HFFc6 (cell line): ENCODE measurements around the gene FAHD2A. TPM values are rescaled to one million over a fixed set of nuclear protein-coding genes. Genes with fewer than 3 reads are reported as not detected.

Source experiments
- DNase-seq: peaks from one replicate; pipeline ENCODE4 v3.0.0-alpha.2; 2018
- H3K27ac Mint-ChIP-seq: 2 replicates; pipeline ENCODE4 v1.8.0; 2020; ENCODE audit warnings: mild to moderate bottlenecking, mixed read lengths
- H3K27me3 Mint-ChIP-seq: 2 replicates; pipeline ENCODE4 v1.8.0; 2021; ENCODE audit warnings: mild to moderate bottlenecking, moderate library complexity, mixed read lengths; ENCODE audit not compliant: insufficient read depth
- H3K36me3 Mint-ChIP-seq: 2 replicates; pipeline ENCODE4 v1.8.0; 2021; ENCODE audit warnings: low read depth, mixed read lengths
- H3K4me1 Mint-ChIP-seq: 2 replicates; pipeline ENCODE4 v1.8.0; 2020; ENCODE audit warnings: low read depth, mixed read lengths
- H3K4me3 Mint-ChIP-seq: 2 replicates; pipeline ENCODE4 v1.8.0; 2020; ENCODE audit warnings: mild to moderate bottlenecking, moderate library complexity, mixed read lengths
- H3K9me3 Mint-ChIP-seq: 2 replicates; pipeline ENCODE4 v1.8.0; 2020; ENCODE audit warnings: mild to moderate bottlenecking, mixed read lengths
- total RNA-seq, 6 experiments: library from RNA; stranded (reverse); fragmentation: NEBNext Ultra II Directional; extraction: Animal tissue kit (Norgen Biotek cat#: 25700); gene quantifications; 2 replicates in 1 of 6; 3 replicates in 5 of 6; pipeline ENCODE4 v1.2.3, GENCODE V29; 2021
- TF ChIP-seq, protein P1 (sequence below): fragments of 200-600 bp; sonication (generic); IDR thresholded peaks from 2 replicates; pipeline ENCODE4 v1.5.0; 2021; ENCODE audit warnings: antibody characterized with exemption, mild to moderate bottlenecking

Gene FAHD2A
- total RNA-seq, 6 experiments from 2014 or later: 23.1 to 28.0 (median 26.3) TPM

DNA sequence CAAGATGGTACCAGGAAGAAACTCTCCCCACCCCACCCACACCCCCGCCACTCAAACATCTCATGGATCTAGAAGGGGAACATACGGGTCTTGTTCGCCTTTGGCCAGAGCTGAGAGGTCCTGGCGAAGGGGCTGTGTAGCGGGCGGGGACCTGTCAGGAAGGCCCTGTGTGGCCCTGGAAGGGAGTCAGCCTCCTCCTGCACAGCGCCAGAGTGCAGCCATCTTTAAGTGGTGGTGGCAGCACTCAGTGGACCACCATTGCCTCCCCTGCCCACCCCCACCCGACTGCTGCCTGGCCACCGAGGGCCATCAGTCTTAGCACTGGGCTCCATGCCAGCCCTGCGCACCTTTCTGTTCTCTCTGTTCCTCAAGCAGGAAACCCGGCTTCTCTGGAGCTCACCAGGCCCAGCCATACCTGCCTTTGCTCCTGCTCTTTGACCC, 11.6 kb upstream of the FAHD2A start:
- H3K4me1 Mint-ChIP-seq: no peaks in the 10 kb centered on the region
- peaks cover 21% of the 10 kb centered on the region for H3K27me3 Mint-ChIP-seq
- no peak overlapping the region for H3K4me3 Mint-ChIP-seq
- no peaks in the 10 kb centered on the region for H3K36me3 Mint-ChIP-seq
- no peak overlapping the region for H3K27ac Mint-ChIP-seq
- TF ChIP-seq, protein P1, sequence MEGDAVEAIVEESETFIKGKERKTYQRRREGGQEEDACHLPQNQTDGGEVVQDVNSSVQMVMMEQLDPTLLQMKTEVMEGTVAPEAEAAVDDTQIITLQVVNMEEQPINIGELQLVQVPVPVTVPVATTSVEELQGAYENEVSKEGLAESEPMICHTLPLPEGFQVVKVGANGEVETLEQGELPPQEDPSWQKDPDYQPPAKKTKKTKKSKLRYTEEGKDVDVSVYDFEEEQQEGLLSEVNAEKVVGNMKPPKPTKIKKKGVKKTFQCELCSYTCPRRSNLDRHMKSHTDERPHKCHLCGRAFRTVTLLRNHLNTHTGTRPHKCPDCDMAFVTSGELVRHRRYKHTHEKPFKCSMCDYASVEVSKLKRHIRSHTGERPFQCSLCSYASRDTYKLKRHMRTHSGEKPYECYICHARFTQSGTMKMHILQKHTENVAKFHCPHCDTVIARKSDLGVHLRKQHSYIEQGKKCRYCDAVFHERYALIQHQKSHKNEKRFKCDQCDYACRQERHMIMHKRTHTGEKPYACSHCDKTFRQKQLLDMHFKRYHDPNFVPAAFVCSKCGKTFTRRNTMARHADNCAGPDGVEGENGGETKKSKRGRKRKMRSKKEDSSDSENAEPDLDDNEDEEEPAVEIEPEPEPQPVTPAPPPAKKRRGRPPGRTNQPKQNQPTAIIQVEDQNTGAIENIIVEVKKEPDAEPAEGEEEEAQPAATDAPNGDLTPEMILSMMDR: no peak
- DNase-seq: no peak
- H3K9me3 Mint-ChIP-seq: no peaks in the 10 kb centered on the region

DNA sequence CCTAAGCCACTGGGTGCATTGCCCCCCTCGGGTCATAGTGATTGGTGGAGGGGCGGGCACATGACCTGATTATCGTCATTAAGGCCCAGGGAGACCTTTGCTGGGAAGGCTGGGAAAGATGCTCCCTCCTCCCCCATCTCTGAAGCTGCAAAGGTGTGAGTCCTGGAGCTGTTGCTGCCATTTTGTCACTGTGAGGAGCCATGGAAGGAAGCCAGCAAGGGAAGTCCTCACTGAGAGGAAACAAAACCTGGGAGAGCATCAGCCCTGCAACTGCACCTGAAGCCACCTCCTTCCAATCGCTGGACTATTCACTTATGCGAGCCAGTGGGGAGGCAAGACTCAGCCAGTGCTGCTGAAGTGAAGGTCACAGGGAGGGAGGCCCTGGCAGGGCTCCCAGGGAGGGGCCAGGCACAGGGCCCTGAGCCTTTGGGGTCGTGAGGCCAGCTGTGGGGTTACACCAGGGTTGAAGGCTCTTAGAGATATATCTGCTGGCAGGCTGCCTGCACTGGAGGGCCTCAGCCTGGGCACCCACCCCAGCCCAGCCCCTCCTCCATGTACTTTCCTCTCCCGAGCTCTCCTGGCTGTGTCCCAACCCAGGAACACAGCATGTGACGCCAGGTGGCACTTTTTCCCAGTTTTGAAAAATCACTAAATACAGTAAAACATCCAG, 10.7 kb upstream of the FAHD2A start:
- no peak for DNase-seq
- H3K4me3 Mint-ChIP-seq: no peak overlapping the region
- no peak overlapping the region for H3K27ac Mint-ChIP-seq
- H3K36me3 Mint-ChIP-seq: no peaks in the 10 kb centered on the region
- no peaks in the 10 kb centered on the region for H3K4me1 Mint-ChIP-seq
- TF ChIP-seq, protein P1: no peak
- H3K9me3 Mint-ChIP-seq: no peaks in the 10 kb centered on the region
- peaks cover 21% of the 10 kb centered on the region for H3K27me3 Mint-ChIP-seq

DNA sequence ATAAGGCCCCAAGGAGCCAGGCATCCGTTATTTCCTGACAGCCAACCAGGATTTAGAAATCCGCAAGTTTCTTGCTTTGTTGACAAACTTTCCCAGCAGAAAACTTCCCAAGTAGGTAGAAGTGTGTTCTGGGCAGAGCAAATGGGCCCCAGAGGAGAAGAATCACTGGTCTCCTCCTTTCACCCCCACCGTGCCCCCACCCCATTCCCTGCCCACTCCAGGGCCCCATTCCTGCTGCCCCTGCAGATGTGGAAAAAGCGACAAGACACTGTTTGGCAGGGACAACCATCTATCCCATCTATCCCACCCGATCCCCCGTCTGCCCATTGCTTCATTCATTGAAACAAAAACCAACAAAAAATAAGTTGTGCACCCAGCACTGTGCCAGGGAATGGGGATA, 10.2 kb upstream of the FAHD2A start:
- Mint-ChIP-seq H3K9me3 (no peaks in the 10 kb centered on the region), H3K4me3 (no peak overlapping the region), H3K36me3 (no peaks in the 10 kb centered on the region), H3K27ac (no peak overlapping the region), H3K4me1 (no peaks in the 10 kb centered on the region), H3K27me3 (peaks cover 22% of the 10 kb centered on the region)
- TF ChIP-seq, protein P1: no peak
- no peak for DNase-seq

DNA sequence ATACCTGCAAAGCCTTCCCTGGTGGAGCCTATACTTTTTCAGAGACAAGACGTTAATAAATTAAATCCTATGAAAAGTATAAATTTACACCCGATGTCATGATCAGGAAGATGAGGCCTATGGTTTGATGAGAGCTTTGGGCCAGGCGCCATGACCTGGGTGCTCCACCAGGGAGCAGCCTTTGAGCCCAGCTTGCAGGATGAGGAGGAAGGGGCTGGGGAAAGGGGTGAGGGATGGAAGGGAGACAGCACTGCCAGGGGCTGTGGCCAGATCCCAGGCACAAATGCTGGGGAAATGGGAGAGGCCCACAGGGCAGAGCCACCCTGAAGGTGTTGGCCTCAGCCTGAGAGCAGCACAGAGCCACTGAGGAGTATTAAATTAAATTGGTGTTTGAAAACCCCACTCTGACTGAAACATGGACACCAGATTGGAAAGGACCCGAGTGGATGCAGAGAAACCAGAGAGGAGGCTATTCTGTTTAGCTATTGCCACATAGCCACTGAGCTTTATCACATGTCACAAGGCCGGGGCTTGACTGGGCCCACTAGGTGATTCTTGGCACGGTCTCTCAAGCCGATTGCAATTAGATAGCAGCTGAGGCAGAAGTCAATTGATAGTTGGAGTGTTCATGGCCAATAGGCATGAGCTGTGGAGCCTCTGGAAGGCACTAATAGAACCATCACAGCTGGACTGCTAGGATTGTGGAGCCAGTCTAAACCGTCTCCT, 9.6 kb upstream of the FAHD2A start:
- Mint-ChIP-seq H3K9me3 (no peaks in the 10 kb centered on the region), H3K36me3 (no peaks in the 10 kb centered on the region), H3K27me3 (peaks cover 18% of the 10 kb centered on the region), H3K4me1 (no peaks in the 10 kb centered on the region), H3K4me3 (no peak overlapping the region), H3K27ac (no peak overlapping the region)
- DNase-seq: no peak
- TF ChIP-seq, protein P1: peak; percentile 55

DNA sequence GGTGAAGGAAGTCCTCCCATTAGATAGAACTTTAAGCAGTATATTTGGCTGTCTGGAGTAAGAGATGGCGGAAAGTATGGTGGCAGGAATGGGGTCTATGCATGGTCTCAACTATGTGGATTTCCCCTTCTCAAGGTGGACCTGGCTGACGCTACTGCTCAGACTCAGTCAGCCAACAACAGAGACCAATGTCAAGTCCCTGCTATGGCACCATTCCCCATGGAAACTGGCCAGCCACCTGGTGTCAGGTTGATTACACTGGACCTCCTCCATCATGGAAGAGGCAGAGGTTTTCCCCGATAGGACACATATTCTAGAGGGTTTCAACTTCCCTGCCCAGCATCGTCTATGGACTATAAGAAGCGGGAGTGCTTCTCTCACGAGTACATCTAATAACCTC, 8.6 kb upstream of the FAHD2A start:
- H3K27me3 Mint-ChIP-seq: peaks cover 18% of the 10 kb centered on the region
- TF ChIP-seq, protein P1: no peak

More for the DNA sequence above, 8.6 kb upstream of the FAHD2A start:
- Mint-ChIP-seq H3K36me3 (no peaks in the 10 kb centered on the region), H3K4me3 (no peak overlapping the region), H3K9me3 (no peaks in the 10 kb centered on the region), H3K27ac (no peak overlapping the region), H3K4me1 (no peaks in the 10 kb centered on the region)
- no peak for DNase-seq
